Kidney (tissue), 14 donors: ENCODE results near the gene MAP3K14. TPM values are rescaled to one million over a fixed set of nuclear protein-coding genes. Genes with fewer than 3 reads are reported as not detected.

ENCODE experiments used
- DNase-seq, 5 donors: peaks; one replicate each; pipeline ENCODE4 v3.0.0-alpha.2; 2013 to 2020
- FAIRE-seq: peaks from 2 replicates; lab custom pipeline; 2012; peaks lifted over from hg19 to GRCh38; lab: Jason Lieb, UNC
- H3K27ac ChIP-seq, 2 donors: one replicate each; pipeline ENCODE4 v1.7.0; 2013; ENCODE audit warnings: low read depth in 2 of 2, low read length in 2 of 2, inconsistent platforms in 1 of 2
- H3K27me3 ChIP-seq: one replicate; pipeline ENCODE4 v1.7.1; 2013; ENCODE audit warnings: low read length, inconsistent platforms; ENCODE audit not compliant: control insufficient read depth, insufficient read depth
- H3K36me3 ChIP-seq, 3 donors: one replicate each; pipeline versions ENCODE4 v1.7.0 to v1.7.1; 2013; ENCODE audit warnings: low read length in 3 of 3, control low read depth in 1 of 3, inconsistent platforms in 1 of 3; ENCODE audit not compliant: insufficient read depth in 3 of 3, control insufficient read depth in 2 of 3
- H3K4me1 ChIP-seq, 3 donors: one replicate each; pipeline versions ENCODE4 v1.7.0 to v1.7.1; 2013; ENCODE audit warnings: low read length in 3 of 3, inconsistent platforms in 1 of 3, low read depth in 1 of 3; ENCODE audit not compliant: control insufficient read depth in 2 of 3, insufficient read depth in 2 of 3
- H3K4me3 ChIP-seq, 3 donors: one replicate each; pipeline versions ENCODE4 v1.7.0 to v1.8.1; 2013; ENCODE audit warnings: low read length in 3 of 3, control low read depth in 1 of 3, inconsistent platforms in 1 of 3
- H3K9ac ChIP-seq, 3 donors: one replicate each; pipeline versions ENCODE4 v1.7.0 to v1.7.1; 2013; ENCODE audit warnings: low read length in 3 of 3, control low read depth in 1 of 3, inconsistent platforms in 1 of 3
- H3K9me3 ChIP-seq, 3 donors: one replicate each; pipeline versions ENCODE4 v1.7.0 to v1.7.1; 2013; ENCODE audit warnings: low read length in 3 of 3, control low read depth in 1 of 3, inconsistent platforms in 1 of 3; ENCODE audit not compliant: control insufficient read depth in 2 of 3, insufficient read depth in 1 of 3
- intact Hi-C: fragments of 100-400 bp; cut with DNase I; formaldehyde crosslinking; loops from one replicate; pipeline ENCODE4 v1.11.1; 2022
- polyA plus RNA-seq: library from polyadenylated mRNA; stranded (reverse); fragments of 350-450 nt; fragmentation: Illumina TruSeq; extraction: RNeasy Lipid Tissue Mini Kit (QIAGEN cat#74804); gene quantifications from one replicate; pipeline ENCODE4 v1.2.3, GENCODE V29; 2014; ENCODE audit warnings: low read depth, low replicate concordance; ENCODE audit not compliant: insufficient read depth
- total RNA-seq: library from RNA; stranded (reverse); fragmentation: NEBNext Ultra II Directional; extraction: Animal tissue kit (Norgen Biotek cat#: 25700); gene quantifications from one replicate; pipeline ENCODE4 v1.2.1, GENCODE V29; 2021
- TF ChIP-seq, protein P1 (sequence below): IDR thresholded peaks from 3 replicates; pipeline ENCODE4 v1.5.1; 2012; ENCODE audit warnings: mild to moderate bottlenecking, moderate library complexity, borderline replicate concordance; ENCODE audit not compliant: insufficient read depth; ENCODE audit errors: extremely low read depth
- donor health status: control.
- donor health status: control.
- donor health status: control.
- donor health status: control.
- donor health status: control.
- donor health status: DM: yes; HTN: yes; CAD: no.
- donor health status: Normal renal cell carcinoma (clear cell type).

Gene MAP3K14
- total and polyA plus RNA-seq, 2 donors from 2014 or later = 7.6 to 24.5 TPM

DNA sequence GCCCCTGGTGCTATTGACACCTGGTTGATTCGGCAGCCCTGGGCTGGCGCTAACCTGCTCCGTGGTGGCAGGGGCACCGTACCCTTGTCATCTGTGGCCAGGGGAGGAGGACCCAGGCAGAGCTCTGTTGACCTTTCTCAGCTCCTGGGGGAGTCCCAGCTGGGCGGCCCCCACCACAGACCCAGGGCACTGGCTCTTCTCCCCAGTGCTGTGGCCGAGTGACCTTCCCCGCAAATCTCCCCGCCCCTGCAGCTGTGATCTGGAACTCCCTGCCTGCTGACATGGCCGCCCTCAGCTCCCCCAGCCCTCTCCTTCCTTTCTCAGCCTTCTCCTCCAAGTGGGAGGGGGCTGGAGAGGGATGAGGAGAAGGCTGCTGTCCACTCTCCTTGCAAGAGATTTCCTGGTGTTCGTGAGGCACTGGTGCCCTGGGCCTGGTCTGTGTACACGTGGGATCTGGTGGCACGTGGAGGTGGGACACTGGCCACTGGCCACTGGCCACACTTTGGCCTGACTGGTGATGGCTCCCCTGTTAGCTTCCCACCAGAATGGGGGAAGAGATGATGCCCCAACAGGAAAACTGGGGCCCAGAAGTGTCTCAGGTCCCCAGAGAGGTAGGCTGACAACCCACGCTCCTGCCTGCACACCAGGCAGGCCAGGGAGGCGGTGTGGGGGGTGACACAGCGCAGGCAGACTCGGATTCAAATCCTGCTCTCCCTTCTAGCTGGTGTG lies 87.0 kb downstream of the MAP3K14 start:
- H3K9ac ChIP-seq = no peak overlapping the region

DNA sequence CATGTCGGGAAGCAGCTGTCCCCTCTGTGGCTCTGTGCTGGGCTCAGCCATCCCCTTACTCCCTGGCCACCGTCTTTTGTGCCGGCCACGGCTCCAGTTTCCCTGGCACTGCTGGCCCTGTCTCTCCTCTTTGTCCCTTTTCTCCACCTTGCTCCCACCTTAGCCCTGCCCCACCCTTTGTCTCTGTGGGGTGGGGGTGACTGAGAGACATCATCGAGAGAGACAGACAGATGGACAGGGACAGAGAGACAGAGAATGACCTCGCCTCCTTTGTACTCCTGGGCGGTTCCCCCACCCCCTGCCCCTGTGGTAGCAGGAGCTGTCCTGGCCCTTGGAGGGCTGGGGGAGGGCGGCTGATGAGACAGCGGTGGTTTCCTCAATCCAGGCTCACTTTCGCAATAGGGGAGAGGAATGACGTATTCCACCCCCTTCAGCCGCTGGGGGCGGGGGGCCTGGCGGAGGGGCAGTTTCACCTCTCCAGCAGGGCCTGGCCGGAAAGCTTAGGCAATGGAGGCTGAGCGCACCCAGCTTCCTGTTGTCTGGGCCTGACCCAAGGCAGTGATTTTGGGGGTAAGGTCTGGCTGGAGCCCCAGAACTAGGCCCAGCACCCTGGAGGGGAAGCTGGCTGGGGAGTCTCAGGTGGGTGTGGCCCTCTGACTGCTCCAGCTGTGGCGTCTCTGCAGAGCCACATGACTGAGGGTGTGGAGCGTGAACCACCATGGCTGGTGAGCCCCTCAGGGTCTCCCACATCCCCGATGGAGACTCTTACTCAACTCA lies 87.9 kb downstream of the MAP3K14 start:
- Histone ChIP-seq H3K4me1 (peaks cover 0 to 2% (median 0%) of the 10 kb centered on the region in 3 donors), H3K4me3 (no peak overlapping the region), H3K9ac (no peak overlapping the region), H3K9me3 (no peaks in the 10 kb centered on the region), H3K27me3 (no peaks in the 10 kb centered on the region), H3K27ac (peak overlapping the region in 1 of 2 donors; percentile 47), H3K36me3 (no peaks in the 10 kb centered on the region)
- intact Hi-C loops = loop anchor here (10.0 kb wide), 1 partner anchor 156 kb away; no protein-coding TSS in a partner anchor
- FAIRE-seq (no peak), DNase-seq (peak in 3 of 5 donors; percentile 43 to 91 (median 56))
- TF ChIP-seq, protein P1, sequence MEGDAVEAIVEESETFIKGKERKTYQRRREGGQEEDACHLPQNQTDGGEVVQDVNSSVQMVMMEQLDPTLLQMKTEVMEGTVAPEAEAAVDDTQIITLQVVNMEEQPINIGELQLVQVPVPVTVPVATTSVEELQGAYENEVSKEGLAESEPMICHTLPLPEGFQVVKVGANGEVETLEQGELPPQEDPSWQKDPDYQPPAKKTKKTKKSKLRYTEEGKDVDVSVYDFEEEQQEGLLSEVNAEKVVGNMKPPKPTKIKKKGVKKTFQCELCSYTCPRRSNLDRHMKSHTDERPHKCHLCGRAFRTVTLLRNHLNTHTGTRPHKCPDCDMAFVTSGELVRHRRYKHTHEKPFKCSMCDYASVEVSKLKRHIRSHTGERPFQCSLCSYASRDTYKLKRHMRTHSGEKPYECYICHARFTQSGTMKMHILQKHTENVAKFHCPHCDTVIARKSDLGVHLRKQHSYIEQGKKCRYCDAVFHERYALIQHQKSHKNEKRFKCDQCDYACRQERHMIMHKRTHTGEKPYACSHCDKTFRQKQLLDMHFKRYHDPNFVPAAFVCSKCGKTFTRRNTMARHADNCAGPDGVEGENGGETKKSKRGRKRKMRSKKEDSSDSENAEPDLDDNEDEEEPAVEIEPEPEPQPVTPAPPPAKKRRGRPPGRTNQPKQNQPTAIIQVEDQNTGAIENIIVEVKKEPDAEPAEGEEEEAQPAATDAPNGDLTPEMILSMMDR = no peak

More for the DNA sequence above, 87.0 kb downstream of the MAP3K14 start:
- TF ChIP-seq, protein P1 = no peak
- no peak overlapping the region for H3K4me3 ChIP-seq
- H3K4me1 ChIP-seq = peaks cover 0 to 2% (median 0%) of the 10 kb centered on the region in 3 donors
- peak overlapping the region in 1 of 2 donors; percentile 47 for H3K27ac ChIP-seq
- H3K9me3 ChIP-seq = no peaks in the 10 kb centered on the region
- no peaks in the 10 kb centered on the region for H3K36me3 ChIP-seq
- peak in 1 of 5 donors; percentile 43 for DNase-seq
- intact Hi-C loops = loop anchor here (10.0 kb wide), 1 partner anchor 155 kb away; no protein-coding TSS in a partner anchor
- H3K27me3 ChIP-seq = no peaks in the 10 kb centered on the region
- FAIRE-seq = no peak

DNA sequence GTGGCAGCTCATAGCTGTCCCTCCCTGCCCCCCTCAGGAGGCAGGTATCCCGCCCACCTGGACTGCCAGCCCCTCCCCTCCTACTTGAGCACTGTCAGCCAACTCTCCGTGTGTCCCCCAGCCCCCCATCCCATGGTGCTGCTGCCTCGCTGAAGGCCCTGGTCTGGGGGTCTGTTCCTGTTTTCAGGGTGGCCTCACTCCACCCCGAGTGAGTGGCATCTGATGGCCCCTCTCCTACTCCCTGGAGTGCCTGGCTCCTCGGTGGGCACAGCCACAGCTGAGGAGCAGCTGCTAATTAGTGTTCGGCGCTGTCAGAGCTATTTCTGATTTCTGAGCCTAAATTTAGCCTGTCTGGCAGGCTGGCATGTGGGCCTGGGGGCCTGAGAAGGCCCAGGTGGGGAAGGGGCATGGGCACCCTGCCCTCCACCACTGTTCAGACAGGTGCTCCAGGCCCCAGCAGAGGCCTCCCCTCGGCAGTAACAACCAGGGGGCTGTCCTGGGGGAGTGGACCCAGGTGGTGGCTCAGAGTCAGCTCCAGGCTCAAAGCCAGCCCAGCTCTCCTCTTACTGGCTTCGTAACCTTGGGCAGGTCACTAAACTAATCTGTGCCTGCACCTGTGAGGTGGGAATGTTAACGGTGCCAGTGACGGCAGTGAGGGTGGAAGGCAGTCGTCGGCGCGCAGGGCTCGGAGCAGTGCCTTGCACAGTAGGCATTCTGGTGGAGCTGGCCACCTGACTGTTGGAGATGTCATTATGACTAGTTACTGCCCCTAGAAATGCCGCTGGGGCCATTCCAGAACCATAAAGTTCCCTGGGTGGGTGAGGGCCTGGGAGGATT lies 88.7 kb downstream of the MAP3K14 start:
- TF ChIP-seq, protein P1 = no peak
- Histone ChIP-seq H3K27me3 (no peaks in the 10 kb centered on the region), H3K9me3 (no peaks in the 10 kb centered on the region), H3K4me3 (no peak overlapping the region), H3K27ac (peak overlapping the region in 1 of 2 donors; percentile 35), H3K4me1 (peaks cover 0 to 2% (median 0%) of the 10 kb centered on the region in 3 donors), H3K36me3 (no peaks in the 10 kb centered on the region), H3K9ac (no peak overlapping the region)
- DNase-seq (peak in 2 of 5 donors; percentile 42 to 76), FAIRE-seq (no peak)
- intact Hi-C loops = loop anchor here (10.0 kb wide), 1 partner anchor 157 kb away; no protein-coding TSS in a partner anchor
